CD4-positive, alpha-beta T cell treated with Interferon gamma for 1 hour (primary cell): ENCODE results near the gene TMEM61.
"Not testable (repeated sequence)": the region's sequence is repeated elsewhere in the genome, so short reads cannot be mapped to it uniquely, and the experiment has no call there.

ENCODE experiments used
- DNase-seq: peaks from one replicate; pipeline ENCODE4 v3.0.0-alpha.2; 2020

The TMEM61 gene

GRCh38 chr1:55005351-55006140 is 25.1 kb downstream of the TMEM61 start:
- DNase-seq: no peak

- no peak for DNase-seq
Observed at GRCh38 chr1:55006931-55007330, 26.5 kb downstream of the TMEM61 start.

DNA sequence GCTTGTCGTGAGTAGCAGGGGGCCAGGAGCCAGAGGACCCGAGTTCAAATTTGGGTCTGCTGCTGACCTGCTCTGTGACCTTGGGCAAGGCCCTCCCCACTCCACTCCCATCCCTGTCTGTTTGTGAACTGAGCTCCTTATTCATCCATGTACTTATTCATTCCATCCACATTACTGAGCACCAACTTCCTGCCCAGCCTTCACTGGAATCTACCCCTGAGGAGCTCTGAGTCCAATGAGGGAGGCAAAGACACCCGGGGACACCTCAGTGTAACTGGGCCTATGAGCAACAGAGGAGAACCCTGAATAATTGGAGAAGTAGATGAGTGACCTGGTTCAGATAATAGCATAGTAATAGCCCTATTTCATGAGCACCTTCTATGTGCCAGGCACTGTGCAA is 27.2 kb downstream of the TMEM61 start:
- DNase-seq: no peak

- no peak for DNase-seq
Observed at GRCh38 chr1:55010194-55010886, 29.9 kb downstream of the TMEM61 start.

DNA sequence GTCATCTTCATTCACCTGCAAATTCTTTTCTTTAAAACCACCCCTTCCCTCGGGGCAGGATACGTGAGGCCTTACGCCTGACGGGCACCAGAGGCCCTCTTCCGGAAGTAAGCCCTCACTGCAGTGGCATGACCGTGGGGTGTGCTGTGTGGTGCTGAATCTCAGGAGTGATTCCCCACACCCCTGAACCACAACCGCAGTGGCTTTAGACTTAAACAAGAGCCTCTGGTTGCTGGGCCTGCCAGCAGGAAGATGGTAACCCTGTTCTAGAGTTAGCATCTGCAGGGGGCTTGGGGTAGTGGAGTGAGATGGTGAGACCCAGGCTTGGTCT is 30.4 kb downstream of the TMEM61 start:
- DNase-seq: no peak

- DNase-seq: no peak
Observed at GRCh38 chr1:55012661-55013060, 32.2 kb downstream of the TMEM61 start.

DNA sequence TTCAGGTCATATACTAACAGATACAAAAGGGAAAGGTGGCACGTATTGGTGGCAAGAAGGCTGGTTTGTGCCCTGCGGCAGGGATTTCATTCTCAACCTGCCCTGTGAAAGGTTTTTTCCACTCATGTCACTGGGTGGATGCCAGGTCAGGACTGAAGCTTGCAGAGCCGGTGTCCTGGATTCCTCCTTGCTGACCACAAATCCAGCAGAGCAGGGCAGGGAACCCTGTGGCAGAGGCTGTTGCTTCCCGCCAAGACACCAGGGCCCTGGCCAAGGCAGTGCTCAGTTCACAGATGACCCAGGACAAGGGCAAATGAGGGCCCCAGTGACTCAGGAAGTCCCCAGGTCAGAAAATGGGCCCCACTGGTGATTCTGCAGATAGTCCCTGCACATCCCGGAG is 34.7 kb downstream of the TMEM61 start:
- no peak for DNase-seq

- no peak for DNase-seq
Observed at GRCh38 chr1:55015731-55016620, 35.5 kb downstream of the TMEM61 start.

- DNase-seq: no peak
Observed at GRCh38 chr1:55018395-55018794, 38.0 kb downstream of the TMEM61 start.

DNA sequence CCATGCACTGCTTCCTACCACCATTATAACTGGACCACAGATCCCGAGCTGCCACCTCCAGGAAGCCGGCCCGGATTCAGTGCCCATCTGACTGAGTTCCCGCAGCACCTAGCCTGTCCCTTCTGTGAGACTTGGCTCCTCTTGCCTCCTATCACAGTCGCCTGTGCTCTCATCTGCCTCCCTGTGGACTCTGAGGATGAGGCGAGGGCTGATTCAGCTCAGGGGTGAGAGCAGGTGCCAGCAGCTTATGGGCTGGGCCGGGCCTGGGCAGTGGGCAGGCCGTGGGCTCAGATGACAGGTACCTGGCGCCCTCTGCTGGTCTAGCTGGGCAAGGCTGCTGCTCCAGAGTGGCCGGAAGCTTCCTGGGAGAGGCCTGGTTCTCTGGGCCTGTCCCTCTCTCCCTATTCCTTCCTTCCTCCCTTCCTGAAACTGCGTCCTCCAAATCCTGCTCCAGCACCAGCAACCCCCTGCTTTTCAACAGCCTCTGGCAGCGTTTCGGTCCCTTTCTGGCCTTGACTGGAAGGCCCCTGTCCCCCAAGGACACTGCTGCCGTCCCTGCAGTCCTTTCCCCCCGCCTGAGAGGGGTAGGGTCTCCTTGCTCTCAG is 41.6 kb downstream of the TMEM61 start:
- DNase-seq: peak; percentile 48

GRCh38 chr1:55024163-55024562 is 43.7 kb downstream of the TMEM61 start:
- DNase-seq: not testable (repeated sequence)

DNA sequence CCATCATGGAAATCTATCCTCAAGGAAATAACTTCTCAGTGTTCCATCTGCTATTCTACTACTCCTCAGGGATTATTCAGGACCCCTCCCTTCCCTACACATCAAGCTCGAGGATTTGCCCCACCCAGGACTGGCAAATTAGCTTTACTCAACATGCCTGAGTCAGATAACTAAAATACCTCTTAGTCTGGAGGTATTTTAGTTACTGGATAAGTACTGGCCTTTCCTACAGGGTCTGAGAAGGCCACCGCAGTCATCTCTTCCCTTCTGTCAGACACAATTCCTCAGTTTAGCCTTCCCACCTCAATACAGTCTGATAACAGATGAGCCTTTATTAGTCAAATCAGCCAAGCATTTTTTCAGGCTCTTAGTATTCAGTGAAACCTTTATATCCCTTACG is 46.3 kb downstream of the TMEM61 start:
- not testable (repeated sequence) for DNase-seq

GRCh38 chr1:55031098-55031497 is 50.7 kb downstream of the TMEM61 start:
- DNase-seq: not testable (repeated sequence)

DNA sequence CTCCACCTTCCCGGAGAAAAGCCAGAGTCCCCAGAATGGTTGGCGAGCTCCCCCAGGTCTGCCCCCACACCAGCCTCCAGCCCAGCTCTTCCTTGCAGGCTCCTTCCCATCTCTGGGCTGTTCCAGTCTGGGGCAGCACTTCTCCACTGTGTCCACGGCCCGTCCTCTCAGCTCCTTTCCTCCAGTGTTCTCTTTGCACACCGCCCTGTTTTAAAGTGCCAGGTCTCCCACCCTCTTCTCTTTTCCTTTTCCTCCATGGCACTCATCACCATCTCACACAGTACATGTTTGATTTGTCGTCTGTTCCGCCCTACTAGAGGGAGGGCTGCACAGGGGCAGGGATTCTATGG is 52.8 kb downstream of the TMEM61 start:
- no peak for DNase-seq

DNA sequence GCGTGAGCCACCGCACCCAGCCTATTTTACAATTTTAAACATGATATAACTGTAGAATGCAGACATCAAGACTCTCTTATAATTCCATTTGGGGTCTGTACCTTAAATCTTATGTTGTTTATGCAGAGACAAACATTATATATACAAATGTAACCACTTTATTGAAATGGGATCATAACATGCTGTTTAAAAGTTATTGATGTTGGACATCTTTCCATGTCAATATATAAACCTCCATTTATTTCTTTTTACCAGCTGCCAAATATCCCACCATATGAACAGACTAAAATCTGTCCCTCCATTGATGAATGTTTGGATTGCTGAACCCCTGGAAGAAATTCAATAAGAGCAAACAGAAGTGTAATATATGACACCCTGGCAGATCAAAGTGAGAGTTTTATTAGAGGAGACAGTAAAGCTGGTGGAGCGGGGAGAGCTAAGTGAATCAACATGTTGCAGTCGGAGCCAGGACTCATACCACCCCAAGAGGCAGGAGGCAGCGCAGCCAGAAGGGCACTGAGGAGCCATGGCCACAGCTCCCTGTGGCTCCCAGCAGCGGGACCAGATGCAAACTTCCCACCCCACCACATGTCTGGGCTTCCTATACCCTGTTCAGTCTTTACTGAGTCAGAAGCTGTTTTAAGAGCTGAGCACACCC is 54.2 kb downstream of the TMEM61 start:
- no peak for DNase-seq

DNA sequence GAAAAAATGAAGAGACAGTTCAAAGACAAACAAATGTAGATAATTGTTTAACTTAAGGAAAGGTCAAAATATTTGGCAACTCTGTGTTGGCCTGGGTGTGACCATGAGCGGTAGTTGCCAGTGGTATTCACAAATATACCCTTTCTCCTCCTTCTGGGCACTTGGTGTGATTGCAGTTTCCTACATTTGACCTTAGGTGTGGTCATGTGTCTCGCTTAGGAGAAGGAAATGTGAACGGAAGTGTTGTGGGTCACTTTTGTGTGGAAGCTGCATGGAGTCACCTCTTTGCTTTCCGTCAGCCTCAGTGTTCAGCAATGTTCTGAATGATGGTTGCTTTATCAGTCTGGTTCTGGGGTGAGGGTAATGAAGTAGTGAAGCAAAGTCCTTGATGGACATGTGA is 55.5 kb downstream of the TMEM61 start:
- DNase-seq: no peak

DNA sequence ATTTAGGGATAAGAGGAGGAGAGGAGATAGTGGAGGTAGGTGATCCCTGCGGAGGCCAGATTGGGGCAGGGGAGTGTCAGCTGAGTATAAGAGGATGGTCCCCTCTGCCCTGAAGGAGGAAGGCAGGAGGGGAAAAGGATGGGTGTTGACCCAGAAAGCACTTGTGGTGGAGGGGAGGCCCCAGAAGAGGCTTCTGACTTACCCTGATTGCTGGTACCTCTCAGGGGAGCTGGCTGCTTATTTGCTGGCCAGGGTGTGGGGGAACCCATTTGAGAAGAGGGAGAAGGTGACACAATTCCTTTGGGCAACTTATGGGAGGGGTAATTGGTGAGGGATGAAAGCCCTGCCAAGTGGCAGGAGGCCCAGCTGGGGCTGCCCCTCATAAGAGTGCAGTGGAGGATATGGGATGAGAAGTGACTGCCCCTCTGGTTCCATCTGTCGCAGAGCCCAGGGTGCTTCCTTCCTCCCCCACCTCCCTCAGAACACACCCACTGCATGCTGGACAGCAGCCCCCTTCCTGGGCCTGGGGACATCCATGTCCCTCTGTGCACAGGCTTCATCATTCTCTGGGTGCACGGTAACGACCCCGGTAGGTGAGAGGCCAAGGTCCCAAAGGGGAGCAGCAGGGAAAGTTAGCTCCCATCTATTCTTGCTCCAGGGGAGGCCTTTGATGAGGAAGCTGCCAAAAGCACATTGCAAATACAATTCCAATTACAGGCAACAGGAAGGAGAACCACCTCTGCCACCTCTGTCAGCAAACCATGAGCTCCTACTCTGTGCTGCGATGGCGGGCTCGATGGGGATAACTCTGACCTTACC is 57.5 kb downstream of the TMEM61 start:
- no peak for DNase-seq

- DNase-seq: no peak
Observed at GRCh38 chr1:55038552-55038838, 58.1 kb downstream of the TMEM61 start.

DNA sequence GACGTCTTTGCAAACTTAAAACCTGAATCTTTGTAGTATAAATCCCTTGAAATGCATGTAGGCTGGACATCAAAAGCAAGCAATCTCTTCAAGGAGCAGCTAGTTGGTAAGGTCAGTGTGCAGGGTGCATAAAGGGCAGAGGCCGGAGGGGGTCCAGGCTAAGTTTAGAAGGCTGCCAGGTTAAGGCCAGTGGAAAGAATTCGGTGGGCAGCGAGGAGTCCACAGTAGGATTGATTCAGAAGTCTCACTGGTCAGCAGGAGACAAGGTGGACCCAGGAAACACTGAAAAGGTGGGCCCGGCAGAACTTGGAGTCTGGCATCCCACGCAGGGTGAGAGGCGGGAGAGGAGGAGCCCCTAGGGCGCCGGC is 58.5 kb downstream of the TMEM61 start:
- no peak for DNase-seq

- no peak for DNase-seq
Observed at GRCh38 chr1:55039342-55040082, 59.1 kb downstream of the TMEM61 start, which contains the start of gene PCSK9. TSS of gene PCSK9 (plus strand) at chr1:55039548. CDS start at chr1:55039838, 290 bp downstream.
